ENCODE measurements around the gene PRKCZ. TPM values are rescaled to one million over a fixed set of nuclear protein-coding genes. Genes with fewer than 3 reads are reported as not detected.

PRKCZ gene
- total and polyA plus RNA-seq, 4 experiments from 2014 or later: 13.5 to 40.7 (median 23.0) TPM

- H3K4me3 Mint-ChIP-seq: no peak overlapping the region
- POLR2A ChIA-PET (ENCODE audit: partially characterized antibody): no interaction called here
- CTCF ChIA-PET (ENCODE audit: partially characterized antibody): no interaction called here
- H3K9me3 Mint-ChIP-seq: peaks cover 0 to 7% (median 5%) of the 10 kb centered on the region in 8 donors
- no peak overlapping the region for H3K27ac Mint-ChIP-seq
- no peaks in the 10 kb centered on the region for H3K27me3 Mint-ChIP-seq
- Histone ChIP-seq H3K27me3 (ENCODE audit: insufficient read depth, low read length) (no peaks in the 10 kb centered on the region), H3K36me3 (ENCODE audit: insufficient read depth, low read length) (no peaks in the 10 kb centered on the region), H3K4me1 (ENCODE audit: insufficient read depth, low read length) (no peaks in the 10 kb centered on the region), H3K27ac (ENCODE audit: low read depth, low read length) (no peak overlapping the region), H3K4me3 (ENCODE audit: low read length in 2 of 2) (no peak overlapping the region), H3K9me3 (ENCODE audit: control insufficient read depth in 1 of 2, low read length in 2 of 2) (no peaks in the 10 kb centered on the region)
- intact Hi-C loops (cut with micrococcal nuclease): no loop called here
- peaks cover 9 to 16% of the 10 kb centered on the region in 2 donors for H3K36me3 Mint-ChIP-seq
- no peak for DNase-seq
- H3K4me1 Mint-ChIP-seq: peaks cover 4 to 9% (median 7%) of the 10 kb centered on the region in 4 donors
Measured at GRCh38 chr1:2095394-2095793, 45.2 kb downstream of the PRKCZ start.

GRCh38 chr1:2095981-2096736, 45.9 kb downstream of the PRKCZ start:
- DNase-seq: no peak
- no peak overlapping the region for H3K4me3 ChIP-seq (ENCODE audit: low read length in 2 of 2)
- no peaks in the 10 kb centered on the region for H3K4me1 ChIP-seq (ENCODE audit: insufficient read depth, low read length)
- Mint-ChIP-seq H3K9me3 (peaks cover 0 to 7% (median 5%) of the 10 kb centered on the region in 8 donors), H3K4me1 (peaks cover 4 to 9% (median 6%) of the 10 kb centered on the region in 4 donors), H3K27me3 (no peaks in the 10 kb centered on the region), H3K36me3 (peaks cover 9 to 17% of the 10 kb centered on the region in 2 donors), H3K4me3 (no peak overlapping the region), H3K27ac (no peak overlapping the region)
- intact Hi-C loops (cut with micrococcal nuclease): no loop called here
- no peaks in the 10 kb centered on the region for H3K27me3 ChIP-seq (ENCODE audit: insufficient read depth, low read length)
- POLR2A ChIA-PET (ENCODE audit: partially characterized antibody): no interaction called here
- CTCF ChIA-PET (ENCODE audit: partially characterized antibody): no interaction called here
- no peaks in the 10 kb centered on the region for H3K9me3 ChIP-seq (ENCODE audit: control insufficient read depth in 1 of 2, low read length in 2 of 2)
- H3K36me3 ChIP-seq (ENCODE audit: insufficient read depth, low read length): no peaks in the 10 kb centered on the region
- no peak overlapping the region for H3K27ac ChIP-seq (ENCODE audit: low read depth, low read length)

- Histone ChIP-seq H3K4me3 (ENCODE audit: low read length in 2 of 2) (no peak overlapping the region), H3K27ac (ENCODE audit: low read depth, low read length) (no peak overlapping the region), H3K36me3 (ENCODE audit: insufficient read depth, low read length) (no peaks in the 10 kb centered on the region), H3K9me3 (ENCODE audit: control insufficient read depth in 1 of 2, low read length in 2 of 2) (no peaks in the 10 kb centered on the region), H3K27me3 (ENCODE audit: insufficient read depth, low read length) (no peaks in the 10 kb centered on the region), H3K4me1 (ENCODE audit: insufficient read depth, low read length) (no peaks in the 10 kb centered on the region)
- H3K27ac Mint-ChIP-seq: peak overlapping the region in 1 of 7 donors; percentile 72
- ChIA-PET CTCF (ENCODE audit: partially characterized antibody) (no interaction called here), POLR2A (ENCODE audit: partially characterized antibody) (no interaction called here)
- peaks cover 0 to 6% (median 5%) of the 10 kb centered on the region in 8 donors for H3K9me3 Mint-ChIP-seq
- peaks cover 0 to 6% (median 3%) of the 10 kb centered on the region in 4 donors for H3K4me1 Mint-ChIP-seq
- DNase-seq: no peak
- no peaks in the 10 kb centered on the region for H3K27me3 Mint-ChIP-seq
- H3K36me3 Mint-ChIP-seq: peaks cover 9 to 23% of the 10 kb centered on the region in 2 donors
- H3K4me3 Mint-ChIP-seq: no peak overlapping the region
- intact Hi-C loops (cut with micrococcal nuclease): no loop called here
Measured at GRCh38 chr1:2097386-2098300, 47.4 kb downstream of the PRKCZ start.

GRCh38 chr1:2098301-2098698, 48.1 kb downstream of the PRKCZ start:
- H3K9me3 ChIP-seq (ENCODE audit: control insufficient read depth in 1 of 2, low read length in 2 of 2): no peaks in the 10 kb centered on the region
- H3K4me1 ChIP-seq (ENCODE audit: insufficient read depth, low read length): no peaks in the 10 kb centered on the region
- peaks cover 9 to 23% of the 10 kb centered on the region in 2 donors for H3K36me3 Mint-ChIP-seq
- H3K9me3 Mint-ChIP-seq: peaks cover 0 to 6% (median 5%) of the 10 kb centered on the region in 8 donors
- CTCF ChIA-PET (ENCODE audit: partially characterized antibody): no interaction called here
- H3K27ac ChIP-seq (ENCODE audit: low read depth, low read length): no peak overlapping the region
- H3K4me3 Mint-ChIP-seq: no peak overlapping the region
- intact Hi-C loops (cut with micrococcal nuclease): no loop called here
- peaks cover under 1 to 6% (median 3%) of the 10 kb centered on the region in 4 donors for H3K4me1 Mint-ChIP-seq
- DNase-seq: no peak
- H3K36me3 ChIP-seq (ENCODE audit: insufficient read depth, low read length): no peaks in the 10 kb centered on the region
- H3K27me3 ChIP-seq (ENCODE audit: insufficient read depth, low read length): no peaks in the 10 kb centered on the region
- H3K4me3 ChIP-seq (ENCODE audit: low read length in 2 of 2): no peak overlapping the region
- POLR2A ChIA-PET (ENCODE audit: partially characterized antibody): no interaction called here
- no peak overlapping the region for H3K27ac Mint-ChIP-seq
- no peaks in the 10 kb centered on the region for H3K27me3 Mint-ChIP-seq

GRCh38 chr1:2098839-2099785, 48.9 kb downstream of the PRKCZ start:
- DNase-seq: no peak
- Histone ChIP-seq H3K4me3 (ENCODE audit: low read length in 2 of 2) (no peak overlapping the region), H3K27ac (ENCODE audit: low read depth, low read length) (no peak overlapping the region), H3K9me3 (ENCODE audit: control insufficient read depth in 1 of 2, low read length in 2 of 2) (no peaks in the 10 kb centered on the region), H3K36me3 (ENCODE audit: insufficient read depth, low read length) (no peaks in the 10 kb centered on the region), H3K4me1 (ENCODE audit: insufficient read depth, low read length) (no peaks in the 10 kb centered on the region), H3K27me3 (ENCODE audit: insufficient read depth, low read length) (no peaks in the 10 kb centered on the region)
- Mint-ChIP-seq H3K36me3 (peaks cover 9 to 23% of the 10 kb centered on the region in 2 donors), H3K4me3 (no peak overlapping the region), H3K4me1 (peaks cover 4 to 7% (median 6%) of the 10 kb centered on the region in 4 donors), H3K27ac (no peak overlapping the region), H3K27me3 (no peaks in the 10 kb centered on the region), H3K9me3 (peaks cover 0 to 7% (median 5%) of the 10 kb centered on the region in 8 donors)
- ChIA-PET POLR2A (ENCODE audit: partially characterized antibody) (no interaction called here), CTCF (ENCODE audit: partially characterized antibody) (no interaction called here)
- intact Hi-C loops (cut with micrococcal nuclease): no loop called here

- Mint-ChIP-seq H3K4me1 (peaks cover 4 to 7% (median 6%) of the 10 kb centered on the region in 4 donors), H3K36me3 (peaks cover 9 to 23% of the 10 kb centered on the region in 2 donors), H3K4me3 (no peak overlapping the region), H3K27me3 (no peaks in the 10 kb centered on the region), H3K27ac (peak overlapping the region in 1 of 7 donors; percentile 17), H3K9me3 (peaks cover 0 to 7% (median 5%) of the 10 kb centered on the region in 8 donors)
- H3K4me1 ChIP-seq (ENCODE audit: insufficient read depth, low read length): no peaks in the 10 kb centered on the region
- DNase-seq: no peak
- H3K27ac ChIP-seq (ENCODE audit: low read depth, low read length): no peak overlapping the region
- no peak overlapping the region for H3K4me3 ChIP-seq (ENCODE audit: low read length in 2 of 2)
- intact Hi-C loops (cut with micrococcal nuclease): no loop called here
- H3K36me3 ChIP-seq (ENCODE audit: insufficient read depth, low read length): no peaks in the 10 kb centered on the region
- ChIA-PET POLR2A (ENCODE audit: partially characterized antibody) (no interaction called here), CTCF (ENCODE audit: partially characterized antibody) (no interaction called here)
- H3K27me3 ChIP-seq (ENCODE audit: insufficient read depth, low read length): no peaks in the 10 kb centered on the region
- no peaks in the 10 kb centered on the region for H3K9me3 ChIP-seq (ENCODE audit: control insufficient read depth in 1 of 2, low read length in 2 of 2)
Measured at GRCh38 chr1:2099886-2100779, 49.9 kb downstream of the PRKCZ start.

Measured in CD4-positive, alpha-beta memory T cell (primary cell).